GM12878 (cell line): ENCODE measurements around the gene VPS33B. TPM values are rescaled to one million over a fixed set of nuclear protein-coding genes. Genes with fewer than 3 reads are reported as not detected.

Experiments used
- ATF3 ChIP-seq: IDR thresholded peaks from 2 replicates; pipeline ENCODE4 v1.6.1; 2011; ENCODE audit warnings: low read depth, mild to moderate bottlenecking, low read length, moderate library complexity, borderline replicate concordance; ENCODE audit errors: extremely low read depth
- BCL3 ChIP-seq: IDR thresholded peaks from 2 replicates; pipeline ENCODE4 v1.6.1; 2011; ENCODE audit warnings: borderline replicate concordance, low read depth, mild to moderate bottlenecking, moderate library complexity, low read length; ENCODE audit not compliant: insufficient read depth, poor library complexity, severe bottlenecking
- CREB1 ChIP-seq: IDR thresholded peaks from 2 replicates; pipeline ENCODE4 v1.6.1; 2012; ENCODE audit warnings: low read depth, mild to moderate bottlenecking, inconsistent platforms
- CTCF ChIP-seq, 3 experiments: IDR thresholded peaks in 2 of 3; conservative IDR thresholded peaks in 1 of 3; 2 replicates each; pipeline ENCODE4 v1.5.1; 2011; ENCODE audit warnings: low read depth in 3 of 3, low read length in 3 of 3, mild to moderate bottlenecking in 3 of 3, control low read depth in 2 of 3, moderate library complexity in 2 of 3, inconsistent platforms in 1 of 3, mixed read lengths in 1 of 3; ENCODE audit not compliant: control insufficient read depth in 2 of 3, insufficient read depth in 1 of 3; ENCODE audit errors: extremely low read depth in 1 of 3
- DPF2 ChIP-seq: fragments of 450-650 bp; IDR thresholded peaks from 2 replicates; pipeline ENCODE4 v1.6.1; 2017; ENCODE audit warnings: mild to moderate bottlenecking
- E2F8 ChIP-seq: fragments of 450-650 bp; IDR thresholded peaks from 2 replicates; pipeline ENCODE4 v1.6.1; 2018; ENCODE audit warnings: mild to moderate bottlenecking, low read depth, moderate library complexity; ENCODE audit not compliant: partially characterized antibody
- ETV6 ChIP-seq, 2 experiments: fragments of 450-650 bp in 1 of 2; IDR thresholded peaks in 1 of 2; conservative IDR thresholded peaks in 1 of 2; 2 replicates each; pipeline ENCODE4 v1.6.1; 2014; ENCODE audit warnings: antibody characterized with exemption in 1 of 2, borderline replicate concordance in 1 of 2, low read depth in 1 of 2, mild to moderate bottlenecking in 1 of 2, moderate library complexity in 1 of 2
- IKZF2 ChIP-seq, 2 experiments: fragments of 450-650 bp; IDR thresholded peaks; 2 replicates each; pipeline ENCODE4 v1.6.1; 2017; ENCODE audit warnings: mild to moderate bottlenecking in 2 of 2, moderate library complexity in 2 of 2
- MTA2 ChIP-seq: fragments of 450-650 bp; IDR thresholded peaks from 2 replicates; pipeline ENCODE4 v1.6.1; 2016; ENCODE audit warnings: low read depth, mild to moderate bottlenecking, moderate library complexity
- PKNOX1 ChIP-seq: fragments of 450-650 bp; IDR thresholded peaks from 2 replicates; pipeline ENCODE4 v1.6.1; 2016; ENCODE audit warnings: mild to moderate bottlenecking
- RAD21 ChIP-seq: IDR thresholded peaks from 2 replicates; pipeline ENCODE4 v1.6.1; 2011; ENCODE audit warnings: mild to moderate bottlenecking, low read depth, low read length, moderate library complexity; ENCODE audit not compliant: insufficient read depth
- RELB ChIP-seq: fragments of 450-650 bp; IDR thresholded peaks from 2 replicates; pipeline ENCODE4 v1.6.1; 2017; ENCODE audit warnings: low read depth, mild to moderate bottlenecking, moderate library complexity
- ZBTB4 ChIP-seq: fragments of 450-650 bp; formaldehyde crosslinking; IDR thresholded peaks from 2 replicates; pipeline ENCODE4 v1.4.0; 2022; ENCODE audit warnings: mild to moderate bottlenecking, moderate library complexity
- ZNF207 ChIP-seq: fragments of 450-650 bp; IDR thresholded peaks from 2 replicates; pipeline ENCODE4 v1.6.1; 2014; ENCODE audit warnings: antibody characterized with exemption, mild to moderate bottlenecking, borderline replicate concordance
- ZNF384 ChIP-seq: IDR thresholded peaks from 2 replicates; pipeline ENCODE4 v1.6.1; 2012; ENCODE audit warnings: low read depth, mild to moderate bottlenecking, low read length, improper control_type of control experiment, borderline replicate concordance
- polyA plus RNA-seq, 11 experiments: library from polyadenylated mRNA; depleted of rRNA in 4 of 11; unstranded in 6 of 11; stranded (reverse) in 5 of 11; fragments of >200 nt; fragmentation: Nextera tagmentation in 4 of 11; fragmentation: Illumina TruSeq in 1 of 11; extraction: Ambion mirVana in 4 of 11; extraction: Trizol in 1 of 11; gene quantifications; 1 replicate in 1 of 11; 2 replicates in 10 of 11; pipeline versions ENCODE4 v1.2.1 to v1.2.3, GENCODE V29; 2011 to 2016; ENCODE audit warnings: inconsistent platforms in 2 of 11, missing spikeins in 2 of 11, low read depth in 1 of 11
- total RNA-seq, 4 experiments: library from RNA; depleted of rRNA in 3 of 4; stranded (reverse); fragments of >200 nt in 3 of 4; fragmentation: Illumina TruSeq in 1 of 4; extraction: Trizol in 1 of 4; gene quantifications; 2 replicates each; pipeline versions ENCODE4 v1.2.1 to v1.2.3, GENCODE V29; 2013 to 2021

The VPS33B gene
- total and polyA plus RNA-seq, 10 of the 15 experiments (the other 5 are each of a cell fraction or from before 2014, with no cell fraction given) = 11.4 to 21.5 (median 15.2) TPM

GRCh38 chr15:90981681-90982080 lies 40.7 kb downstream of the VPS33B start (continued):
- TF ChIP-seq ZBTB4 (CRISPR knock-in tag) (no peak), IKZF2 (IDR thresholded peaks at IDR 0.05) (peak; percentile 25 to 40; a peak in 1 of 4 replicates), CREB1 (no peak), CTCF (IDR thresholded peaks at IDR 0.05 in 2 of 3, conservative IDR thresholded peaks at IDR 0.05 in 1 of 3; ENCODE audit: control insufficient read depth in 2 of 3, extremely low read depth in 1 of 3, insufficient read depth in 1 of 3, low read depth in 3 of 3, low read length in 3 of 3) (peak in 2 of 3 experiments; percentile 7 to 25; a peak in 2 of 6 replicates), BCL3 (no peak), ETV6 (conservative IDR thresholded peaks at IDR 0.05 in 1 of 2, IDR thresholded peaks at IDR 0.05 in 1 of 2; ENCODE audit: borderline replicate concordance in 1 of 2, low read depth in 1 of 2) (peak in 1 of 2 experiments; percentile 13; a peak in 1 of 4 replicates), MTA2 (0 out of 2 replicates have a peak, but pooled peaks have one; percentile 14), DPF2 (0 out of 2 replicates have a peak, but pooled peaks have one; percentile 39), E2F8 (no peak), ZNF384 (no peak), ZNF207 (no peak), PKNOX1 (peak; percentile 61), RELB (0 out of 2 replicates have a peak, but pooled peaks have one; percentile 33), RAD21 (0 out of 2 replicates have a peak, but pooled peaks have one; percentile 20), ATF3 (no peak)
